22Rv1 (cell line): Measurements from ENCODE around the gene CCL16.
"Not testable (repeated sequence)": the region's sequence is repeated elsewhere in the genome, so short reads cannot be mapped to it uniquely, and the experiment has no call there.

Experiments
- H3K27ac ChIP-seq: fragments of 450-650 bp; 2 replicates; pipeline ENCODE4 v1.5.1; 2017
- ZFX ChIP-seq: fragments of 450-650 bp; IDR thresholded peaks from 2 replicates; pipeline ENCODE4 v1.6.1; 2017; ENCODE audit warnings: antibody characterized with exemption, borderline replicate concordance
- TF ChIP-seq, protein P1 (sequence below): fragments of 450-650 bp; IDR thresholded peaks from 2 replicates; pipeline ENCODE4 v1.5.1; 2017; ENCODE audit warnings: mild to moderate bottlenecking

Gene CCL16

DNA sequence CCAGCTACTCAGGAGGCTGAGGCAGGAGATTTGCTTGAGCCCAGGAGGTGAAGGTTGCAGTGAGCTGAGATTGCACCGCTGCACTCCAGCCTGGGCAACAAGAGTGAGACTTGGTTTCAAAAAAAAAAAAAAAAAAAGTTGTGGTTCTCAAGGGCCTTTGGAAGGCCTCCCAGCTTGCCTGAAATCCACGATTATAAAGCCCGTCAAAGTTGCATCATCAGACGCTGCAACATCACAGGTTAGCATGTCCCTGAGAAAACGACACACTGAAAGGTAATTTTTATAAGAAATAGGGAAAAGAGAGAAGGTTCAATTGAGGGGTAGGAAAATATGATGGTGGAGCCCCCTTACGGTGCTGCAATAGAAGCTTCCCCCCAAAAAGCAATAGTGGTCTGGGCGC lies 33.2 kb downstream of the CCL16 start:
- no peak overlapping the region for H3K27ac ChIP-seq
- TF ChIP-seq ZFX, result no peak
- TF ChIP-seq, protein P1, sequence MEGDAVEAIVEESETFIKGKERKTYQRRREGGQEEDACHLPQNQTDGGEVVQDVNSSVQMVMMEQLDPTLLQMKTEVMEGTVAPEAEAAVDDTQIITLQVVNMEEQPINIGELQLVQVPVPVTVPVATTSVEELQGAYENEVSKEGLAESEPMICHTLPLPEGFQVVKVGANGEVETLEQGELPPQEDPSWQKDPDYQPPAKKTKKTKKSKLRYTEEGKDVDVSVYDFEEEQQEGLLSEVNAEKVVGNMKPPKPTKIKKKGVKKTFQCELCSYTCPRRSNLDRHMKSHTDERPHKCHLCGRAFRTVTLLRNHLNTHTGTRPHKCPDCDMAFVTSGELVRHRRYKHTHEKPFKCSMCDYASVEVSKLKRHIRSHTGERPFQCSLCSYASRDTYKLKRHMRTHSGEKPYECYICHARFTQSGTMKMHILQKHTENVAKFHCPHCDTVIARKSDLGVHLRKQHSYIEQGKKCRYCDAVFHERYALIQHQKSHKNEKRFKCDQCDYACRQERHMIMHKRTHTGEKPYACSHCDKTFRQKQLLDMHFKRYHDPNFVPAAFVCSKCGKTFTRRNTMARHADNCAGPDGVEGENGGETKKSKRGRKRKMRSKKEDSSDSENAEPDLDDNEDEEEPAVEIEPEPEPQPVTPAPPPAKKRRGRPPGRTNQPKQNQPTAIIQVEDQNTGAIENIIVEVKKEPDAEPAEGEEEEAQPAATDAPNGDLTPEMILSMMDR, result no peak

DNA sequence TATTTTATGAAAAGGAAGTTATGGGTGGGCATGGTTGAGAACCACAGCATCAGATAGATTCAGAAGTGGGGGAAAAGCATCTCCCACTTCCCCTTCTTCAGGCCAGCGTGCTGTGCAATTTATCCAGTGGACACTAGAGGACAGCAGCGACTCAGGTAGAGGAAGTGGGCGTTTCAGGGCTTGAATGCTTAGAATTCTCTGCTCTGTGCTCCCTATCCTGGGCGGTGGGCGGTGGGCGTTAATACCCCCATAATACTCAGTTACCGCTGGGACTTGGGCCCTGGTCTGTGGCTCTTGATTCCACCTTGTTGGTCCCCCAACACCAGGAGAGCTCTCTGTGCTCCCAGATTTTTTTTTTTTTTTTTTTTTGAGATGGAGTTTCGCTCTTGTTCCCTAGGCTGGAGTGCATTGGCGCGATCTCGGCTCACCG lies 34.1 kb downstream of the CCL16 start:
- H3K27ac ChIP-seq, result no peak overlapping the region
- no peak for TF ChIP-seq ZFX
- TF ChIP-seq, protein P1, result peak; percentile 96

DNA sequence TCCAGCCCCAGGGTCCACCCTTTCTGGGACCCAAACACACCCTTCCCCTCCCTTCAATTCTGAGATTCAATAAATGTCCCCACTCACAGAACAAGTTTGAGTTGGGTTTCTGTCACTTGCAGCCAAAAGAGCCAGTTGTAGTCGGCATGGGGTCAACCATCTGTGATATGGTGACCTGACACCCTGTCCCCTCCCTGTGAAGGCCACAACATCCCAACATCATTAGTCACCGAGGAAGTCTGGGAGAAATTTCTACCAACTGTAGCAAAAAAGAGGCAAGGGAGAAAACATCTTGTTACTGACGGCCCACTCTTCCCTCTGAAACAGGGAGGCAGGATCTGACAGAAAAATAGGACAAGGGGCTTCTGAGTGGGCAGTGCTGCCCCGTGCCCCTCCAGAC lies 37.1 kb downstream of the CCL16 start:
- H3K27ac ChIP-seq, result no peak overlapping the region
- TF ChIP-seq, protein P1, result no peak
- TF ChIP-seq ZFX, result no peak

DNA sequence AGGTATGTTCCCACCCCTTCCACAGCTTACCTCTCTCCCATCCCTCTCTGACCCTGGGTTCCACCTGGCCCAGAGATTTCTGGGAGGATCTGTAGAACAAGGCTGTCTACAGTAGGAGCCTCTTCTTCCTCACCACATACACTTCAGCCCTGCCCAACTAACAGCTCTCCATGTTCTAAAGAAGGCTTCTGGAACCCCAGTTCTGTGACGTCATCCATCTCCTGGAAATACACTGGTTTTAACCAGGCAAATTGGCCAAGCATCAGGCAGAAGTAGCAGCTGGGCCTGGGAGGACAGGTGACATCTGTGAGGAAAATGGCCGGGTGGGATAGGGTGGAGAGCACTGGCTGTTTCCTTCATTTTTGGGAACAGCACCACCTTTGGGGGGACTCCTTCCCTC lies 37.8 kb downstream of the CCL16 start, which contains the start of gene LYZL6:
Gene LYZL6, minus strand, starts transcription at position 177 of the 400 bp plus-strand sequence. CDS start 4,357 bp downstream, outside the sequence.
- TF ChIP-seq ZFX, result no peak
- TF ChIP-seq, protein P1, result no peak
- H3K27ac ChIP-seq, result no peak within 1 kb of the TSS

DNA sequence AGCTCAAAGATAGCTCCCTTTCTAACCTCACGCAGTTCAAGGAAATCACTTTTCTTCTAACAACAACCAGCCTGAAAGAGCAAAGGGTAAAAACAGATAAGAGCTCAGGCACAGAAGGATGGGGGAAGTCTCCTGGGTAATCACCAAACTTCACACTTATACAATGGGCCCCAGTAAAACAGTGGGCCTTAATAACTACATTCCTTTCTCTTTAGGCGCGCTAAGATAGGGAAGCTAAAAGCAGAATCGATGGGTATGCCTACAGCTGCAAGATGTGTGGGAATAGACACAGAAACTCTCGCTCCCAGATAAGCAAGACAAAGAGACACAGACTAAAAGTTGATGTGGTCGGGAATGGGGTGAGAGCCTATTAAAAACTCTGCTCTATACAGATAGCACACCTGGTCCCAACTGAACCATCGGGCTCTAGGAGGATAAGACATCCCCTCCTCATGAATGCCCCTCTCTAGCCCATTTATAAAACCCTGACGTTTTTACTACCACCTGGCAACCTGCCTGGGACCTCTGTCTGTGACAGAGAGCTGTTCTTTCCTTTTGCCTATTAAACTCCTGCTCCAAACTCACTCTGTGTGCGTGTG lies 38.6 kb downstream of the CCL16 start:
- no peak overlapping the region for H3K27ac ChIP-seq

DNA sequence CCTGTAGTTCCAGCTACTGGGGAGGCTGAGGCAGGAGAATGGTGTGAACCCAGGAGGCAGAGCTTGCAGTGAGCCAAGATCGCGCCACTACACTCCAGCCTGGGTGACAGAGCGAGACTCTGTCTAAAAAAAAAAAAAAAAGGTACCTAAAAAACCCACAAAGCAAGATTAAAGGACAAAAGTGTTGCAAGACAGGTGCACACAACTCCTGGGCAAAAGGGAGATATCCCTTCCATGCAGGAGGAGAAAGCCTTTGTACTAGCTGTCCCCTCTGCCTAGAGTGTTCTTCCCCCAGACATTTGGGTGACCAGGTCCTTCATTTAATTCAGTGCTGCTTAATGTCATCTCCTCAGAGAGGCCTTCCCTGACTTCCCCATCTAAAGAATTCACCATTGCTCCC lies 42.8 kb downstream of the CCL16 start:
- not testable (repeated sequence) for H3K27ac ChIP-seq

More for the DNA sequence above, 38.6 kb downstream of the CCL16 start:
- TF ChIP-seq ZFX, result no peak
- TF ChIP-seq, protein P1, result no peak

DNA sequence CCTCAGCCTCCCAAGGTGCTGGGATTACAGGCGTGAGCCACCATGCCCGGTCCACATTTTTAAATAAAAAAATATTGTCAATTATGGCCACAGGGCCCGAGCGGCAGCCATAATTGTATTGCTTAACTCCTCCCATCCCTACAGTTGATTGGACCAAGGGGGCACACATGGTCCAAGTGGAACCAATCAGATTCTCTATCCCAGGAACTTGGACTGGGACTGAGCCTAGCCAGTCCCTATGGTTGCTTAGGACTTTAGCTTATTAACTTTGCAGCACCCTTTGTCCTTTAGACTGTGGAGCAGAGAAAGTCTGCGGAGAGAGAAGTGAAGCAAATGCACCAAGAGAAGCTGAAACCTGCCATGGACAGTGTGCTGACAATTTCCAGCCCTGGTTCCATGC lies 45.2 kb downstream of the CCL16 start:
- no peak overlapping the region for H3K27ac ChIP-seq
- TF ChIP-seq, protein P1, result no peak
- TF ChIP-seq ZFX, result no peak

DNA sequence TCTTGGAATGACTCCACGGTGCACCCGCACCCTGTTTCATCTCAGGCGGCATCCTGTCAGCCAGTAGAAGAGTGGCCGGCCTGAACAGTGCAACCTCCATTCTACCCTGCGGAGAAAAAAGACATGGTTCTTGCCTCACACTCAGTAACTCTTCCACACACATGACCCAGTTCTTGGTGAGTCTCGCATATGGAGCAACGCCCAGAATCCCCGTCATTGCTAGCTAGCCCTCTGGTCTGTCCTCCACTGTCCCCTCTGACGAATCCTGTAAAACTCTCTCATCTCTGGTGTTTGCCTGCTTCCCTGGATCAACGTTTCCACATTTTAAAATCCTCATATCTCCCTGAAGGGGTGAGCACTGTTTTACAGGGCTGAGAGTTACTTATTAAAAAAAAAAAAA lies 46.5 kb downstream of the CCL16 start:
- TF ChIP-seq, protein P1, result no peak
- TF ChIP-seq ZFX, result no peak

More for the DNA sequence above, 46.5 kb downstream of the CCL16 start:
- no peak overlapping the region for H3K27ac ChIP-seq
